HEK293 (cell line): ENCODE results near the gene DCC.

Experiments used
- HOXD13 ChIP-seq: sonication (generic); formaldehyde crosslinking; IDR thresholded peaks from 2 replicates; pipeline ENCODE4 v1.8.0; 2022; ENCODE audit warnings: missing genetic modification reagents, borderline replicate concordance
- SP2 ChIP-seq: fragments of 450-650 bp; formaldehyde crosslinking; IDR thresholded peaks from 2 replicates; pipeline ENCODE4 v1.5.1; 2016; ENCODE audit warnings: missing biosample characterization, missing genetic modification characterization
- TCF7L2 ChIP-seq: IDR thresholded peaks from 2 replicates; pipeline ENCODE4 v1.6.1; 2011; ENCODE audit warnings: low read depth, mild to moderate bottlenecking, inconsistent platforms, low read length, moderate library complexity, borderline replicate concordance
- TRIM28 ChIP-seq: IDR thresholded peaks from 2 replicates; pipeline ENCODE4 v1.6.1; 2011; ENCODE audit warnings: low read length, control low read depth, borderline replicate concordance
- ZBTB10 ChIP-seq: fragments of 450-650 bp; formaldehyde crosslinking; IDR thresholded peaks from 2 replicates; pipeline ENCODE4 v1.5.1; 2016; ENCODE audit warnings: missing biosample characterization, missing genetic modification characterization
- ZBTB48 ChIP-seq: fragments of 450-650 bp; formaldehyde crosslinking; IDR thresholded peaks from 2 replicates; pipeline ENCODE4 v1.5.1; 2016; ENCODE audit warnings: missing biosample characterization, missing genetic modification characterization
- ZNF138 ChIP-seq: fragments of 450-650 bp; formaldehyde crosslinking; IDR thresholded peaks from 2 replicates; pipeline ENCODE4 v1.5.1; 2016; ENCODE audit warnings: missing biosample characterization, missing genetic modification characterization, borderline replicate concordance
- ZNF140 ChIP-seq: fragments of 450-650 bp; formaldehyde crosslinking; IDR thresholded peaks from 2 replicates; pipeline ENCODE4 v1.5.1; 2016; ENCODE audit warnings: missing biosample characterization, missing genetic modification characterization
- ZNF2 ChIP-seq: fragments of 450-650 bp; formaldehyde crosslinking; IDR thresholded peaks from 2 replicates; pipeline ENCODE4 v1.5.1; 2016; ENCODE audit warnings: missing biosample characterization, missing genetic modification characterization
- ZNF449 ChIP-seq: fragments of 450-650 bp; formaldehyde crosslinking; IDR thresholded peaks from 2 replicates; pipeline ENCODE4 v1.5.1; 2017; ENCODE audit warnings: missing biosample characterization, mild to moderate bottlenecking, missing genetic modification characterization, moderate library complexity
- ZNF707 ChIP-seq: fragments of 450-650 bp; formaldehyde crosslinking; IDR thresholded peaks from 2 replicates; pipeline ENCODE4 v1.5.1; 2016; ENCODE audit warnings: missing biosample characterization, missing genetic modification characterization
- TF ChIP-seq, protein P1 (sequence below): fragments of 450-650 bp; formaldehyde crosslinking; IDR thresholded peaks from 2 replicates; pipeline ENCODE4 v1.5.1; 2016; ENCODE audit warnings: missing biosample characterization, missing genetic modification characterization
- TF ChIP-seq, protein P2 (sequence below): fragments of 450-650 bp; formaldehyde crosslinking; IDR thresholded peaks from 2 replicates; pipeline ENCODE4 v1.5.1; 2016; ENCODE audit warnings: missing biosample characterization, missing genetic modification characterization, low read depth

GRCh38 chr18:52694804-52695203, 354.8 kb downstream of the DCC start:
- no peak for TF ChIP-seq ZNF138
- TF ChIP-seq, protein P1, sequence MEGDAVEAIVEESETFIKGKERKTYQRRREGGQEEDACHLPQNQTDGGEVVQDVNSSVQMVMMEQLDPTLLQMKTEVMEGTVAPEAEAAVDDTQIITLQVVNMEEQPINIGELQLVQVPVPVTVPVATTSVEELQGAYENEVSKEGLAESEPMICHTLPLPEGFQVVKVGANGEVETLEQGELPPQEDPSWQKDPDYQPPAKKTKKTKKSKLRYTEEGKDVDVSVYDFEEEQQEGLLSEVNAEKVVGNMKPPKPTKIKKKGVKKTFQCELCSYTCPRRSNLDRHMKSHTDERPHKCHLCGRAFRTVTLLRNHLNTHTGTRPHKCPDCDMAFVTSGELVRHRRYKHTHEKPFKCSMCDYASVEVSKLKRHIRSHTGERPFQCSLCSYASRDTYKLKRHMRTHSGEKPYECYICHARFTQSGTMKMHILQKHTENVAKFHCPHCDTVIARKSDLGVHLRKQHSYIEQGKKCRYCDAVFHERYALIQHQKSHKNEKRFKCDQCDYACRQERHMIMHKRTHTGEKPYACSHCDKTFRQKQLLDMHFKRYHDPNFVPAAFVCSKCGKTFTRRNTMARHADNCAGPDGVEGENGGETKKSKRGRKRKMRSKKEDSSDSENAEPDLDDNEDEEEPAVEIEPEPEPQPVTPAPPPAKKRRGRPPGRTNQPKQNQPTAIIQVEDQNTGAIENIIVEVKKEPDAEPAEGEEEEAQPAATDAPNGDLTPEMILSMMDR (tag by site-specific recombination) = no peak
- TF ChIP-seq TRIM28 = no peak
- no peak for TF ChIP-seq ZNF140 (tag by site-specific recombination)
- TF ChIP-seq, protein P2, sequence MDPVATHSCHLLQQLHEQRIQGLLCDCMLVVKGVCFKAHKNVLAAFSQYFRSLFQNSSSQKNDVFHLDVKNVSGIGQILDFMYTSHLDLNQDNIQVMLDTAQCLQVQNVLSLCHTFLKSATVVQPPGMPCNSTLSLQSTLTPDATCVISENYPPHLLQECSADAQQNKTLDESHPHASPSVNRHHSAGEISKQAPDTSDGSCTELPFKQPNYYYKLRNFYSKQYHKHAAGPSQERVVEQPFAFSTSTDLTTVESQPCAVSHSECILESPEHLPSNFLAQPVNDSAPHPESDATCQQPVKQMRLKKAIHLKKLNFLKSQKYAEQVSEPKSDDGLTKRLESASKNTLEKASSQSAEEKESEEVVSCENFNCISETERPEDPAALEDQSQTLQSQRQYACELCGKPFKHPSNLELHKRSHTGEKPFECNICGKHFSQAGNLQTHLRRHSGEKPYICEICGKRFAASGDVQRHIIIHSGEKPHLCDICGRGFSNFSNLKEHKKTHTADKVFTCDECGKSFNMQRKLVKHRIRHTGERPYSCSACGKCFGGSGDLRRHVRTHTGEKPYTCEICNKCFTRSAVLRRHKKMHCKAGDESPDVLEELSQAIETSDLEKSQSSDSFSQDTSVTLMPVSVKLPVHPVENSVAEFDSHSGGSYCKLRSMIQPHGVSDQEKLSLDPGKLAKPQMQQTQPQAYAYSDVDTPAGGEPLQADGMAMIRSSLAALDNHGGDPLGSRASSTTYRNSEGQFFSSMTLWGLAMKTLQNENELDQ (tag by site-specific recombination) = no peak
- no peak for TF ChIP-seq ZNF449
- no peak for TF ChIP-seq HOXD13 (CRISPR knock-in tag)
- no peak for TF ChIP-seq TCF7L2
- TF ChIP-seq ZBTB48 (tag by site-specific recombination) = no peak
- no peak for TF ChIP-seq ZNF707 (tag by site-specific recombination)
- no peak for TF ChIP-seq SP2
- TF ChIP-seq ZNF2 = no peak
- TF ChIP-seq ZBTB10 (tag by site-specific recombination) = no peak
